GM11168 (cell line): ENCODE measurements around the gene MACROD2.

Source experiments
- in situ Hi-C: fragments of 300-500 bp; cut with MboI; formaldehyde crosslinking; loops from one replicate; pipeline ENCODE4 v1.12.0; 2022; ENCODE audit warnings: low sequenced_read_pairs; ENCODE audit not compliant: unreplicated experiment

MACROD2 gene

GRCh38 chr20:16081421-16081820 lies 2086.1 kb downstream of the MACROD2 start:
- in situ Hi-C loops: no loop called here

- in situ Hi-C loops: no loop called here
Measured at GRCh38 chr20:16082051-16082550, 2086.8 kb downstream of the MACROD2 start.

- in situ Hi-C loops: no loop called here
Measured at GRCh38 chr20:16083639-16084280, 2088.4 kb downstream of the MACROD2 start.

- in situ Hi-C loops: no loop called here
Measured at GRCh38 chr20:16095226-16095625, 2099.9 kb downstream of the MACROD2 start.

- in situ Hi-C loops: no loop called here
Measured at GRCh38 chr20:16096756-16097326, 2101.5 kb downstream of the MACROD2 start.

DNA sequence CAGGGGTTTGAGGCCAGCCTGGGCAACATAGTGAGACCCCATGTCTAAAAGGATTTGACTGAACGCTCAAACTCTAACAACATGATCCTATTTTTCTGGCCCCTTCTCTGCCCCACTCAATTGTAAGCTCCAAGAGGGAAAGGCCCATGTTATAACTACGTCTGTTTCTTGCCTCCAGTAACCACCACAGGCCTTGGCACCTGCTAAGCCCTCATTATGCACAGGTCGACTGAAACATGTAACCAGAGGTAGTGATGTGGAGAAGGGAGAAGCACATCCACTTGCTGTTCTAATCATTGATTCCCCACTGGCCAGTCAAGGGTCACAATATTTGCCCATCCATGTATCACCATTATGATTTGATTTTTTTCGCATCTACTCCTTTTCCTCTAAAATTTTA lies 2102.5 kb downstream of the MACROD2 start:
- in situ Hi-C loops: no loop called here

DNA sequence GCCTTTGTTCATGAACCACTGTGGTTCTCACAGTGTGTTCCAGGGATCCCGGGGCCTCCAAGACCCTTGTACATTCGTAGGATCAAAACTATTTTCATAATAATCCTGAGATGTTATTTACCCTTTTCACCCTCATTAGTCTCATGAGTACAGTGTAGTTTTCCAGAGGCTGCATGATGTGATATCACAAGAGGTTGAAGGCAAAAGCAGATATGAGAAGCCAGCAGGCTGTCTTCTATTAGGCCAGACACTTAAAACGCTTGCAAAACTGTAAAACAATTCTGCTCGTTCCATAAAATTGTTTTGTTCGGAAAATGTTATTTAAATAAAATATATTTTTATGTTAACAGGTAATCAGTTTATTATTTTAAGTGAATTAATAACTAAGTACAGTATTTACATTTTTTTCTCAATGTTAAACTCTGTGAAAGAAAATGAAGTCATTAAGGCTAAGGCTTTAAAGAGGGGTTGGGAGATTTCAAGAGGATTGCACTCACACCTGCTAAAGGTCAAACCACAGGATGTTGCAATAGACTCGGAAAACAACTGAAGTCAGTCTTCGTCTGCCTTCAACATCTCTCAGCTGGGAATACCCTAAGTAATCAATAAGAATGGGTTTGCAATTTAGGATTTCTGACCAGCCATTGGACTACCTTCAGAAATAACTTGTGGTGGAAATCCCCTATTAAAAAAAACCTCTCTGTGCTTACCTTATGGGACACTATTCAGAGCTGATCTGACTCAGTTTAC lies 2103.7 kb downstream of the MACROD2 start:
- in situ Hi-C loops: no loop called here

- in situ Hi-C loops: no loop called here
Measured at GRCh38 chr20:16100111-16100510, 2104.8 kb downstream of the MACROD2 start.

- in situ Hi-C loops: no loop called here
Measured at GRCh38 chr20:16100767-16101166, 2105.5 kb downstream of the MACROD2 start.
